Measurements from ENCODE around the gene ABCA9. TPM values are rescaled to one million over a fixed set of nuclear protein-coding genes. Genes with fewer than 3 reads are reported as not detected.

The ABCA9 gene
- total and polyA plus RNA-seq, 2 of the 13 experiments (the other 11 are each of a cell fraction or from before 2014, with no cell fraction given), result 0.04 TPM; not detected in 1

- Histone ChIP-seq H3K79me2 (ENCODE audit: insufficient read depth, low read length) (no peaks in the 10 kb centered on the region), H3K4me3 (replicated peaks in 1 of 3; ENCODE audit: insufficient read depth in 1 of 3, low read depth in 2 of 3, low read length in 3 of 3) (no peak overlapping the region), H4K20me1 (ENCODE audit: insufficient read depth, low read length) (no peaks in the 10 kb centered on the region), H3K27me3 (ENCODE audit: control insufficient read depth in 1 of 2, insufficient read depth in 2 of 2, low read length in 2 of 2) (no peaks in the 10 kb centered on the region; a peak in 1 of 5 replicates), H3K4me1 (ENCODE audit: insufficient read depth, low read length) (peaks cover 31% of the 10 kb centered on the region), H2AFZ (ENCODE audit: low read length) (no peak overlapping the region), H3K27ac (ENCODE audit: extremely low read length, insufficient read depth, low read length) (no peak overlapping the region), H3K36me3 (replicated peaks in 1 of 2; ENCODE audit: control insufficient read depth in 1 of 2, insufficient read depth in 2 of 2, low read length in 2 of 2) (no peaks in the 10 kb centered on the region; a peak in 1 of 5 replicates), H3K4me2 (ENCODE audit: low read depth, low read length) (no peak overlapping the region), H3K9me3 (ENCODE audit: low read length) (peaks cover 3% of the 10 kb centered on the region; the same call in 1 of the 2 replicates), H3K9ac (ENCODE audit: insufficient read depth, low read depth, low read length) (no peak overlapping the region)
- DNase-seq (ENCODE audit: low spot score) (no peak), FAIRE-seq (no peak), ATAC-seq (no peak)
- 94% methylated on average over 5 of the region's 5 CpGs for whole genome bisulfite sequencing (ENCODE audit: low lambda C conversion rate)
- BruUV-seq (replicated peaks), result no TSS peak
- intact Hi-C loops (cut with micrococcal nuclease; ENCODE audit: unreplicated experiment) (no loop called here), in situ Hi-C loops (cut with HindIII; ENCODE audit: extremely low pct_ligation_motif_present, low pct_unique_long_range_greater_than_20kb) (no loop called here)
- ChIA-PET POLR2A (no interaction called here), CTCF (ENCODE audit: low intra/inter-chr PET ratio, low total read pairs) (no interaction called here)
- TF ChIP-seq POGZ (CRISPR knock-in tag; IDR thresholded peaks at IDR 0.05), result peak; percentile 61
- peak; percentile 64 for TF ChIP-seq FOSL2 (CRISPR knock-in tag; IDR thresholded peaks at IDR 0.05)
- TF ChIP-seq MAFK (conservative IDR thresholded peaks at IDR 0.05 in 1 of 2, IDR thresholded peaks at IDR 0.05 in 1 of 2; ENCODE audit: low read length in 2 of 2), result peak; percentile 67 to 70
- TF ChIP-seq, protein P1, sequence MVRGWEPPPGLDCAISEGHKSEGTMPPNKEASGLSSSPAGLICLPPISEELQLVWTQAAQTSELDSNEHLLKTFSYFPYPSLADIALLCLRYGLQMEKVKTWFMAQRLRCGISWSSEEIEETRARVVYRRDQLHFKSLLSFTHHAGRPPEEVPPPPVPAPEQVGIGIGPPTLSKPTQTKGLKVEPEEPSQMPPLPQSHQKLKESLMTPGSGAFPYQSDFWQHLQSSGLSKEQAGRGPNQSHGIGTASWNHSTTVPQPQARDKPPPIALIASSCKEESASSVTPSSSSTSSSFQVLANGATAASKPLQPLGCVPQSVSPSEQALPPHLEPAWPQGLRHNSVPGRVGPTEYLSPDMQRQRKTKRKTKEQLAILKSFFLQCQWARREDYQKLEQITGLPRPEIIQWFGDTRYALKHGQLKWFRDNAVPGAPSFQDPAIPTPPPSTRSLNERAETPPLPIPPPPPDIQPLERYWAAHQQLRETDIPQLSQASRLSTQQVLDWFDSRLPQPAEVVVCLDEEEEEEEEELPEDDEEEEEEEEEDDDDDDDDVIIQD (CRISPR knock-in tag; IDR thresholded peaks at IDR 0.05; ENCODE audit: low read depth), result peak; percentile 88
- TF ChIP-seq FOSL1 (CRISPR knock-in tag; IDR thresholded peaks at IDR 0.05; ENCODE audit: borderline replicate concordance), result 0 out of 2 replicates have a peak, but pooled peaks have one; percentile 49
- no peak for TF ChIP-seq NFATC3 (CRISPR knock-in tag; IDR thresholded peaks at IDR 0.05)
- TF ChIP-seq MAFF (IDR thresholded peaks at IDR 0.05; ENCODE audit: low read depth, low read length), result peak; percentile 53; the same call in 1 of the 2 replicates
- TF ChIP-seq ZNF644 (CRISPR knock-in tag; IDR thresholded peaks at IDR 0.05; ENCODE audit: low read depth), result peak; percentile 4; the same call in 1 of the 2 replicates
- TF ChIP-seq HNF4G (IDR thresholded peaks at IDR 0.05; ENCODE audit: borderline replicate concordance, low read depth, low read length), result no peak
- TF ChIP-seq HNF4G (CRISPR knock-in tag; IDR thresholded peaks at IDR 0.05; ENCODE audit: borderline replicate concordance, low read depth), result no peak
- TF ChIP-seq GATAD2A (CRISPR knock-in tag; IDR thresholded peaks at IDR 0.05), result 0 out of 2 replicates have a peak, but pooled peaks have one; percentile 15
- TF ChIP-seq RBM39 (IDR thresholded peaks at IDR 0.05; ENCODE audit: low read depth, low read length, poor library complexity, severe bottlenecking), result no peak
- TF ChIP-seq MTF2 (CRISPR knock-in tag; IDR thresholded peaks at IDR 0.05; ENCODE audit: borderline replicate concordance), result no peak
- TF ChIP-seq AHDC1 (CRISPR knock-in tag; IDR thresholded peaks at IDR 0.05; ENCODE audit: borderline replicate concordance), result no peak
- no peak for TF ChIP-seq SALL1 (CRISPR knock-in tag; IDR thresholded peaks at IDR 0.05)
- no peak for TF ChIP-seq IKZF5 (CRISPR knock-in tag; IDR thresholded peaks at IDR 0.05)
- TF ChIP-seq SOX13 (IDR thresholded peaks at IDR 0.05), result no peak
- TF ChIP-seq SOX13 (CRISPR knock-in tag; conservative IDR thresholded peaks at IDR 0.05 in 1 of 2, IDR thresholded peaks at IDR 0.05 in 1 of 2), result no peak
- TF ChIP-seq SRF (IDR thresholded peaks at IDR 0.05; ENCODE audit: low read depth, low read length), result peak; percentile 65; the same call in 1 of the 2 replicates
These were observed 18.4 kb downstream of the ABCA9 start for GRCh38 chr17:69042308-69042707.
